ENCODE results near the gene TBC1D10A.

Gene TBC1D10A

DNA sequence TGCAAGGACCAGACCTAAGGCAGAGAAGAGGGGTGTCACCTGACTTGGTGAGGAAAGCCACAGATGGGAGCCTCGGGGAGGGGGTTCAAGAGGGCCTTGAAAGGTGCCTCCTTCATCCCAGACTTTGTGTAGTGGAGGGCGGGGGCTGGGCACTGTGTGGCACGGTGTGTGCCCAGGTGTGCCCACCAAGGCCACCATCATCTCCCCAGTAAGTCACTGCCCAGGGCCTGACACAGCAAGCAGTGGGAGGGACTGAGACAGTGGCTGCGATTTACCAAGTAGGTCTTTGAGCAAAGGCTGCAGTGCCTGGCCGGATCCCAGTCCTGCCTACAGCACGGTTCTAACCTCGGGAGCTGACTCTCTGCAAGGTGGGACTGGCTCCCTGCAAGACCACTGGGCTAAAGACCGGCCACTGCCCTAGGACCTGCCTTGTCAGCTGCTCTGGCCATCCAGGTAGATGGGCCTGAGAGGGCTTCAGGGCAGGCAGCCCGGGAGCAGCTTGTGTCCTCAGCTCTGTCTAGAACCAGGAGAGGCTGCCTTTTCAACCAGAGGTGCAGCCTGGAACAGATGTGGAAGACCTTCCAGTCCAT, 61.5 kb downstream of the TBC1D10A start:
- no peak for DNase-seq

DNA sequence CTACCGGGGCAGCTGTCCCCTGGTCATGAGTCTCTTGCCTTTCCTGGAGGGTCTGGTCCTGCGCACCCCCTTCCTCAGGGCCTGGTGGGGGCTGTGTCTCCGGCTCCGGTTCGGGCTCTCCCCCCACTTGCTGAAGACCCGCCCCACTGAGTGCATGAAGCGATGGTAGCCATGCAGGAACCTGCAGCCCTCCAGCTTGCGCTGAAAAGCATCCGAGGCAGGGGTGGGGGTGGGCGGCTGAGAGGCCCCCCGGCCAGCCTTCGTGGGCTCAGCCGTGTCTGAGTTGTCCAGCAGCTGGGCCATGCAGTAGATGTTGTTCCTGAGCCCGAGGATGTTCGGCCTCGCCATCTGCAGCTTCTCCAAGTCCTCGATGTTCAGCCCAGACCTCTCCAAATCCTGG, 62.9 kb downstream of the TBC1D10A start:
- DNase-seq, result no peak

DNA sequence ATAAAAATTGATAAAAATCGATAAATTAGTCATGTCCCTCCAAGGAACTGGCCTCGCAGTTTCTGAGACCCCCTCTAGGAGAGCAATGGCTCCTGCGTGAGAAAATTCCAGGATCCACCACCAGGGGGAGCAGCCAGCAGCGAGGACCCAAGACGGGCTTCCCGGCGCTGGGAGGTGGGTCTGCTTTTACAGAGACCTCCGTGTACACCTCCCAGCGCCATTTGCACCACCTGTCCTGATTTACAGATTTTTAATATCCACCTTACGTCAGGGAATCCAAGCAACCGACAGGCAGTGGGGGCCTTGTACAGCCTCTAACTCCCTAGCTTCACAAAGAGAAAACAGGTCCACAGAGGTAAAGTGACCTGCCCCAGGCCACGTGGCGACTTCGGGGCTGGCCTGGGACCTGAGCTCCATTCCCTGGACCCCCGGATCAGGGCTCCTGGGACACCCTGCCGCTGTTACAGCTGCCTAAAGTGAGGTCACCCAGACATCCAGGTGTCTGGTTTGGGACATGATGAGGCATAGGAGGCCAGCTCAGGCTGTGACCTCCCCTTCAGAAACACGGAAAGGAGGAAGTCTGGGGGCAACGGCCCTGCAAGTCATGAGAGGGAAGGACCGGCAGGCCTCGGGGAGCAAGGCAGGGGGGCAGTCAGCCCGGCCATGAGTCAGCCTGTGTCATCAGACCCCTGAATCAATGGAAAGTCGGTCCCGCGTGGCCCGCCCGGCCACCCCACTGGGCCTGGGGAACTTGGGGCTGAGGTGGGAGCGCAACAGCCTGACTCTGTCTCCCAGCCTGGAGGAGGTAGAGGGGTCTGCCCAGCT, 63.6 kb downstream of the TBC1D10A start:
- DNase-seq, result peak; percentile 88

DNA sequence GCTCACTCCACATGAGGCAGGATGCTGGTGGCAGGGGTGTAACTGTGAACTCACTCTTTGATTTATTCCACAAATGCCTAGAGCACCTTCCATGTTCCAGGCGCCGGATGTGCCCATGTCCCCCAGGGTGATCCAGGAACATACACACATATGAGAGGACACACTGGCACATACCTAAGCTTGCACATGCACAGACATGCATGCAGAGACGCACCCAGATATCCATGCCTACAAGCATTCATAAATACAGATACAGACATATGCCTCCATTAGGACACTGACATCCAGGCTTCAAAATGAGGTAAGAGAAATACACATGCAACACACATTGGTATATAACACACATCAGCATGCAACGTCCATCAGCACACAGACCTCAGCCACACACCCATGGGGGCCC, 64.6 kb downstream of the TBC1D10A start:
- DNase-seq, result no peak

DNA sequence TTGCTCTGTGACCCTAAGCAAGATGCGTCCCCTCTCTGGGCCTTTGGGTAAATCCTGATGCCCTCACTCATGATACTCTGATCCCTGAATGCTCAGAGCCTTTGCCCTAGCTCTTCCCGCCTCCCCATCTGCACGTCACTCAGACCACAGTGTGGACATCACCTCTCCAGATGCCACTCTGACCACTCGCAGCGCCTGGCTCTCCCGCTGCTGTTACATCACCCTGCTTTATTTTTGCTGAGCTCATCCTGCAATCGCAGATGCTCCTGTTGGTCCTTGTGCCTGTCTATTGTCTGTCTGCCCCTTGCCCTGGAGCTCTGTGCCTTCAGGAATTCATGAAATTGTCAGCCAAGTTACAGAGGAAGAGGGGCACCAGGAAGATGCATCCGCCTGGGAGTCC, 65.6 kb downstream of the TBC1D10A start:
- peak; percentile 75 for DNase-seq

DNA sequence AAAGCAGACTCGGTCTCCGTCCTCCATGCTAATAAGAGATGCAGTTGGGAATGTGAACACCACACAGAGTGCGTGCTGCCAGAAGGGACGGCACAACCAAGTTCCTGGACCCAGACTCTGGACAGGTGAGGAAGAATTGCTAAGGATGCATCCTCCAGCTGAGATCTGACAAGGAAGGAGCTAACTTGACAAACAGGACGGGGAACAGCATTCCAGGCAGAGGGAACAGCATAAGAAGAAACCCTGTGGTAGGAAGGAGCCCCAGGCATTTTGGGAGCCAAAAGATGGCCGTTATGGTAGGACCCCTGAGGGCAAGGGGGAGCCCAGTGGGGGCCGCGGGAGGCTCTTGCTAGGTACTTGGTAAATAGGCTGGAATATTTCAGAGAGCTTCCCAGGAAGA, 66.1 kb downstream of the TBC1D10A start:
- DNase-seq, result no peak

DNA sequence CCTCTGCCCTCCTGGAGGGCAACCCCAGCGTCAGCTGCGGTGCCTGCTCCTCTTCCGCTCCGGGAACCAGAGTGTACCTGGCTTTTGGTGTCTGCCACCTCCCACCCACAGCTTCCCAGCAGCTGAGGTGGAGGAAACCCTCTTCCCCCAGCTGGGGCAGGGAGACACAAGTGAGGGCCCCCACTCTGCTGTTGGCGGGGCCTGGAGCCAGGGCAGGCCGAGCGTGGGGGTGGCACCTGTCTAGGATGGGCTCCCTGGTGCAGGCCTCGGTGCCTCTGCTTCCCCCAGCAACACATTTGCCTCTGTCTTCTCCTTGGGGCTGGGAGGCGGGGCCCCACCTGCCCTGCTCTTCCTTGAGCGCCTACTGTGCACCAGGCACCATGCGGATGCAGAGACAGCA, 66.5 kb downstream of the TBC1D10A start:
- no peak for DNase-seq

DNA sequence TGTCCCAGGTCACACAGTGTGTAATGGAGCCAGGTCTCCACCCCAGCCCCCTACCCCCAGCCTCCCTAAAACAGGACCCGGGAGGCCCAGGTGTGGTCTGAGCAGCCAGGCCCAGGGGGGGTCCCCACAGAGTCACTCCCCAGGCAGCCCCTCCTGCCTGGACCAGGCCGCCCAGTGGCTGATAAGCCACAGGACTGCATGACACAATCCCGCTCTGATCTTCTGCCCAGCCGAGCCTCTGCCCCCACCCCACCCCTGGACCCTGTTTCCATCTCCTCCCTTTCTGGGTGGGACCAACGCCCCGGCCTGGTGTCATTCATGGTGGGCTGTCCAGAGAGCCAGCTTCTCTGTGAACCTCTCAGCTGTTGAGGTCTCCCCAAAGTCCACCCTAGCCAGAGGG, 72.4 kb downstream of the TBC1D10A start:
- DNase-seq, result no peak

DNA sequence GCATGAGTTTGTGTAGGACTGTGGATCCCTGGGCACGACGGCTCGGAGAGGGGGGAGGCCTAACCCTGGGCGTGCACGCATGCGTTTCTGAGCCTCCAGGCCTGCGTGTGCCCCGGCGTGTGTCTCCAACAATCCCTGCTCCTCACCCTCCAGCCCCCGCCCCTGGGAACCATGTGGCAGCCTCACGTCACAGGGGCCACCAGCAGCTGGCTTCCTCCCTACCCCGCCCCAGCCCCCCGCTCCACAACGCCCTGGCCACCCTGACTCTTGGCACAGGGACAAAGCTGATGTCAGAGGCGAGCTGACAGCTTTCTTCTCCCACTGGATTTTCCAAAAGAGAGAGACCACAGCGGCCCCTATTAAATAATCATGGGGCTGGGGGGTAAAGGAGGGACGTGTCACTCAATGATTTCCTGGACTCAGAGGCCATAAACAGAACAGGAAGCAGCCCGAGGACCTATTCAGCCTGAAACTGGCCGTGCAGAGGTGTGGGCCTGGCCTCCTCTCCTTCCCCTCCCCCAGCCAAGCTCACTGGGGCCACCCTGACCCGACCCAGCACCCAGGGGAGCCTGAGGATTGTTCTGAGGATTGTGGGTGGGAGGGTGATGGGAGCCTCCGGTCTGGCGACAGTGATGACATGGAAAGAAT, 73.4 kb downstream of the TBC1D10A start:
- DNase-seq, result peak; percentile 28

DNA sequence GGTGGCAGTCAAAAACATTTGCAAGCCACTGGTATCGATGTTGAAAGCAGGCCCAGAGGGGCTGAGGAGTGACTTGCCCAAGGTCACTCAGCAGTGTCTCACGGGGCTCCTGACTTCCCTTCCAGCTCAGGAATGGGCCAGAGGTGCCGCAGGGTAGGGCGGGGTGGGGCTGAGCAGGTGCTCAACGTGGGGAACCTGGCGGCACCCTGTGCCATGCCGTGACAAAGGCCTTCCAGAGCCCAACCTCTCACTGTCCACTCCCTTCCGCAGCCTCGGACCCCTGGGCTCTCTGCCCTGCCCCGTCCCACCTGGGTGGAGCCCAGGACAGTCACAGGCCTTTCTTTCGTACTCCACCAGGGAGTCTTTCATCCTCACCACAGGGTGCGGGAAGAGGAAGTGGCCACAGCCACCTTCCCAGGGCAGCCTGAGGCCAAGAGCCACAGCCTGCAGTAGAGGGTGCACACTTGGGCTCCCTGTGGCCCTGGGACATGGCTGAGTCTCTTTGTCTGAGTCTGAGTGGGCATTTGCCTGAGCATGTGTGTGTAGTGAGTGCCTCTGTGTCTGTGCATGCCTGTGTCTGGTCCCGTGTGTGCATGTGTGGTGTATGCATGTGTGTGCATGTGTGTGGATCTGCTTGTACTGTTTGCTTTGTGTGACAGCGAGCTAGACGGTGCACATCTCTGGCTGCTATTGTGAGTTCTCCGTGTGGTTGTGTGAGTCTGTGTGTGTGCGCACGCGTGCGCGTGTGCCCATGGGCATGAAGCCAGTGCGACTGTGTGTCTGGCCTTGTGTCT, 74.1 kb downstream of the TBC1D10A start:
- no peak for DNase-seq

DNA sequence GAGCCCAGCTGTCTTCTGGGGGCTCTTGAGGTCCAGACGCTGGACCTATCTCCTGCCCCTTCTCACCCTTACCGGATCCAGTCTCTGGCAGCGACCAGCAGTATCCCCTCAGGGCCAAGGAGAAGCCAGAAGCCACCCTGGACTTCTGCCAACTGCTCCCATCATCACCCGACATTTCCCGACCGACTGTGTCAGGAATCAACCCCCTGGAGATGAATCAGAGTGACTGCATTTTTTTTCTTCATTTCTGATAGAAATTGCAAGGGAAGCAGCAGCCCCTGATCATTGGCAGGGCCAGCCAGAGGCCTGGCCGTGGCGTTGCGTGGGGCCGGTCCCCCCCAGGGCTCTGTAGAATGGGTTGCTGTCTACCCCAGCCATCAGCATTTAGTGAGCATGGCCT, 75.0 kb downstream of the TBC1D10A start:
- no peak for DNase-seq

DNA sequence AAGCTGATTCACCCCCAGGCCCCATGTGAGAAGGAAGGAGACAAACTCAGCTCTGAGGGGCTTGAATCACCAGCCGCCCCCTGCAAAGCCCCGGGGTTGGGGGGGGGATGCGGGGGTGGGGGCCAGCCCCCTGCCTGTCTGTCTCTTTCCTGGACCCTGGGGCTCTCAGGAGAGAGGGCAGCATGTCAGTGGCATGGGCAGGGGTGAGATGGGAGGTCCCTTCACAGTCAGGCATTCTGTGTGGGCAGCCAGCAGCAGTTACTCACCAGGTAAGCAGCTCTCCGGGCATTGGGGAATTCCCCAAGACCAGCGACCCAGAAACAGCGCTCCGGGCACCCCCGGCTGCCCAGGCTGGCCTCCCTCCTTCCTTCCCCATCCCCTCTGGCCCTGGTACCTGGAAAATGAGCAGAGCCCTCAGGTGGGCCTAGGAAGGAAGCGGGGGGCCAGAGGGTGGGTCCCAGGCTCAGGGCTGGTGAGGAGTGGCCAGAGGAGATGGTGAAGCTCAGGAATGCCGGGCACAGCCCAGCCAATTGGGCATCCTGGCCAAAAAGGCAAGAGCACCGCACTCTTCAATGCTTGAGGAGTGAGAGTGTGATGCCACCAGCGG, 76.0 kb downstream of the TBC1D10A start:
- no peak for DNase-seq

DNA sequence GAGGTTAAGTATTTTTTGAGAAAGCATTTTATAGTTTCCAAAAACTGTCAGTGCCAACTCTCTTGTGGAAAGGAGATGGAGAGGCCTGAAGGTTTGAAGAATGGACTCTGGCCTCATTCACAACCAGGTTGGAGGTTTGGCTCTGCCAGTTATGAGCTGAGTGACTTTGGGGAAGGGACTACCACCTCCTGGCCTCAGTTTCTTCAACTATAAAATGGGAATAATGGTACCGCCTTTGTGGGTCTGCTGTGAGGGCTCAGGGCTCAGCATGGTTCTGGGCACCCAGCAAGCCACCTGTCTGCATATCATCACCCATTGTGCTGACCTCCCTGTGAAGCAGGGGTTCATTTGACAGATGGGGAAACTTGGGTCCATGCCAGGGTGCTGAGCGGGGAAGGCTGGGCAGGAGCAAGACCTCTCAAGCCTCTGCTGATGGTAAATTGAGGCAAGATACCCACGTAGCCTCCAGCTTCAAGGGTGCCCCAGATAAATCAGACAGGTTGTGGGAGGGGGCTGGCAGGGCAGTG, 76.6 kb downstream of the TBC1D10A start:
- no peak for DNase-seq

DNA sequence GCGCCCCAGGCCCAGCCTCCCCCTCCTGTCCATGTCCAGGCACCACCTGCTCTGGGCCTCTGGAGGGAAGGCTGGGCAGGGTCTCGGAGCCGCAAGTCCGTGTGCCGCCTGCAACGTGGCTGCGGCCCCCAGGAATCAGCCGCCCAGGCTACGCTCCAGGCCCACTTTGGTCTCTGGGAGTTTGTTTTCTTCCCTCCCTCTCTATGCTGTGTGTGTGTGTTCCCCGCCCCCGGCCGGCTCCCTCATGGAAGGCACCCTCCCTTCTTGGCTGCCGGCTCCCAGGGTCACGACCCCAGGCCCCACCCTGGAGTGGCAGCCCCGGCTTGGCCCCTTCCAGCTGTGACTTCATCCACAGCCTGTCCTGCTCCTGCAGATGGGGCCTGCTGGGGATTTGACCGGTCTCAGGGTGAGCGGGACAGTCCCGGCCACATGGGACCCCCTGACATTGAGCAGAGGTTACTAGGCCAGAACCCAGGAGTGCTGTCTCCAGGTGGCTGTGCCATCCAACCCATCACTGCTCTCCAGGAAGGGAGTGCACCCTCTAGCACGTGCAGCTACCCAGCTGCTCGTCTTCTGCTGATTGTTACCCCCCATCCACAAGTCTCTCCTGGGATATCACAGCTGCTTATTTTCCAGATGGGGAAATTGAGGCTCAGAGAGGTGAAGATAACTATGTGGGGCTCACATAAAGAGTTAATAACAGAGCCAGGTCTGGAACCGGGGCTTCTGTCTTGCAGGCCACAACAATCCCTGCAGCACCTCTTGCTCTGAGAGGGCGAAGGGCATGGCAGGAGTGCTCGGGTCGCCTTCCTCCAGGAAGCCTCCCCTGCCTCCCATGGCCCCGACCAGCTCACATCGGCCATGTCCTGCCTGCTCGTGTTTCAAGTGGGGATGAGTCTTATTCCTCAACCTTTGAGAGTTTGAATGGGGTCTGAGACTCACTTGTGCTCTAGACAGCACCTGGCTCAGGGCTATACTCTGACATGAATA, 77.4 kb downstream of the TBC1D10A start:
- no peak for DNase-seq

DNA sequence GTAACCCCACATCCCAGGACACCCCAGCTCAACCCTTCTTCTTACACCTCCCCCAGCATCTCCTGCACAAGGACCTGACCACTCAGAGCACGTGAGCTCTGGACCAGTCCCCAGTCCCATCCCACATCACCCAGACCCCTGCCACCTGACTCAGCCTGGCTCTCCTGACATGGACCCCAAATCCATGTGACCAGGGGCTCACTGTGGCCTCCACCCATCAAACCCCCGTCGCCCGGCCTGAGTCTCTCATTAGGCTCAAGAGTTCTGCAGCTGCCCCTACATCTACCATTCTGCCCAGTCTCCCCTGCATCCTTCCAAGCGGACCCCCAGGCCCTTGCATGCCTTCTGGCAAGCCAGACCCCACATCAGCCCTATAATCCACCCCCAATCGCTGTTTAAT, 78.3 kb downstream of the TBC1D10A start:
- no peak for DNase-seq

DNA sequence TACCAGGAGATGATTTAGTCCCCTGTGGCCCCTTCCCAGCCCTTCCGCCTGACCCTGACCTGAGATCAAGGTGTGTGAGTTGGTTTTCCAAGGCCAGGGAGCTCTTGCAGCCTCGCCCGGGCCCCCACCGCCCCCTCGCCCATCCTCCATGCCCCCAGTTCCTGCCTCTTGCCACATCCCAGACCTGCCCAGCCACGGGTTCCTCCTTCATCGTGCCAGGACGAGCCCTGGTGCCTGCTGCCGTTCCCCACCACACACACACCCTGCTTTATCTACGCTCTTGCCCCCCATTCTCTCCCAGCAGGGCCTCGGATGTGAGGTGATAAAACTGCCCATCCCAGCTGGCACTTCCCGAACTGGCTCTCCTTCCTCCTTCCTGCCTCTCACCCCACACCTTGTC, 78.8 kb downstream of the TBC1D10A start:
- DNase-seq, result no peak

DNA sequence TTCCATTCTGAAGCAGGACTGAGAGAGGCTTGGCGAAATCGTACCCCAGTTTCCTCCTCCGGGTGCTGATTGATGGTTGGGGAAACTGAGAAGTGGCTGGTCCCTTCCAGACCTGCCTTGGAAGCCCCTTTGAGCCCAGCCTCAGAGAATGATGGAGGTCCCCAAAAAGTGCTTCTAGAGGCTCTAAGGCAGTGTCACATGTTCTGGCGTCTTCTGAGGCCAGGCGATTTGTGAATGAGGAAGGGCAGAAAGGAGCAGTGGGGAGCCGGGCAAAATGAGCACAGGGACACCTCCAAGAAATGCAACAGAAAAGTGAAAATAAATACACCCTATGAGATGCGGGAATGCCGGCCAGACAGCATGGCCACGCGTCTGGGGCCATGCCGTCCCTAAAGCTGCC, 79.2 kb downstream of the TBC1D10A start:
- no peak for DNase-seq

DNA sequence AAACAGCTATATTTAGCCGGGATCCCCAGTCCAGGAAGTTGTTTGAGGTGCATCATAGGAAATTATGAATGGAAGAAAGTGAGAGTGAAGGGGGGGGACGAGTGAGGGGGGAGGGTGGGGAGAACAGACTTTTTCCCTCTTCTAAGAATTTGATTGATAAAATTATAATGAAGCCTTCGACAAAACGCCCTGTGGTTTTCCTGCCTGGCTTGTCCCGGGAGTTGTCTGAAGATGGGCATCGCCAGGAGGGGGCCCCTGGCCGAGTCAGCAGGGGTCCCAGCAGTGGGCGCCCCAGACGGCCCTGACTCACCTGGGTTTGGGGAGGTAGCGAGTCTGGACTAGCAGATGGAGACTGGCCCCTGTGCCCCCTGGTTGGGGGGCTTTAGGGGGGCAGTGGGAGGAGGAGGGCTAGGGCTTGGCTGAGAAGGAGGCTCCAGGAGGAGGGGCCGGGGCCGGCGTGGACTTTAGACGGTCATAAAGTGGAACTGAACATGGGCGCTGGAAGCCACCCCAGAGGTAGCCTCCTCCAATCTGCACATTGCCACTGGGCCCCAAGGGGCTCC, 79.8 kb downstream of the TBC1D10A start:
- peak; percentile 53 for DNase-seq

DNA sequence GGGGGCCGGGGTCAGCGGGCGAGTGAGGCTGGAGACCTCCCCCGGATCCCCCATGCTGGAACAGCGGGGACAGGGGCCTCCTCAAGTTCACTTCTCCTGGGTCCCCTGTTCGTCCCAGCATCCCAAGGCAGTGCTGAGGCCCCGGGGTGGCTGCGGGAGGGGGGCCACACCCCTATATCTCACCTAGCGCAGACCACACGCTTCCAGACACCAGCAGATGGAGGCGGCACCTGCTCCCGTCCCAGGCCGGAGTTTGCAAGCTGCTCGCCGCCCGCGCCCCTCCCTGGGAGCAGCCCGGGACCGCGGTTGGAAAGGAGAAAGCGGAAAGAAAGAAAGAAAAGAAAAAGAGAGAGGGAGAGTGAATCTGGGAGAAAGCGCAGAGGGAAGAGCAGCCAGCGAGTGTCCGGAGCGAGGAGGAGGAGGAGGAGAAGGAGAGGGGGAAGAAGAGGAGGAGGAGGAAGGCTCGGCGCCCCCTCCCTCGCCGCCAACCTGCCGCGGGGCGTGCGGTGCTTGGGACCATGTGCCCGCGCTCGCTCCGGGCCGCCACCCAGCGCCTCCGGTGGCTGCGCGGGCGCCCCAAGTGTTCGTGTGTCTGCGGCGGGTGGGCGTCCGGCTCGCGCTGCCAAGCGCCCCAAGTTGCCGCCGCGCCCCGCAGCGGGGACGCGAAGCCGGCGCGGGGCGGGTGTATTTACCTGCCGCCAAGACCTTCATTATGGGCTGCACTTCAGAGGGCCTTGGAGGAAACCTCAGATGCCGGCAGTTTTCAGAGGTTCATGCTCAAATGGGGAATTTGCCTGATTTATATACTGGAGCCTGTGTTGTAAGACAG, 80.5 kb downstream of the TBC1D10A start, which contains the start of gene LIF:
Gene LIF (minus strand): TSS at position 775 of the 829 bp plus-strand sequence. CDS start 64 bp downstream, at position 711.
- DNase-seq, result no peak
